SW480 (cell line): ENCODE results near the gene ZDHHC11.

Source experiments
- DNase-seq: peaks from one replicate; pipeline ENCODE4 v3.0.0-alpha.2; 2016; ENCODE audit warnings: low spot score

ZDHHC11 gene

DNA sequence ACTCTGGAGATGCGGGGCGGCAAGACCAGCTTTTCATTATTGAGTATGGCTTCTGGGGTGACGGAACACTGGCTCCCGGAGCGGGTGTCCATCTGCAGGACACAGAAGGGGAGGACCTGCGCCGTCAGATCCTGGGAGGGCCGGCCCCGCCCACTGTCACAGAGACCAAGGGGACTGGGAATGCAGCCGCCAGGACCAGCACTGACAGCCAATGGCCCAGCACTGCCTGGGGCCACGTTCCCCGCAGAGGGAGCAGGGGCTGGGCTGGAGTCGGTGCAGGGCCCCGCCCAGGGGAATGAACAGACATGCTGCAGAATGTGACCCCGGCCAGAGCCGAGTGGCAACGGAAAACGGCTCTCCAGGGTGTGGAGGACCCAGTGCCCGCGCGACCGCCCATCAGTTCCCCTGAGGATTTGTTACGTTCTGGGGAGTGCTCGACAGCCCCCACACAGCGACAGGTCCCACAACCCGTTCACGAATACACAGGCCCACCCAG, at the start of gene ZDHHC11:
TSS of gene ZDHHC11 (minus strand) at position 476 of the 496 bp plus-strand sequence. CDS start at position 92, 384 bp downstream.
- DNase-seq = no peak

DNA sequence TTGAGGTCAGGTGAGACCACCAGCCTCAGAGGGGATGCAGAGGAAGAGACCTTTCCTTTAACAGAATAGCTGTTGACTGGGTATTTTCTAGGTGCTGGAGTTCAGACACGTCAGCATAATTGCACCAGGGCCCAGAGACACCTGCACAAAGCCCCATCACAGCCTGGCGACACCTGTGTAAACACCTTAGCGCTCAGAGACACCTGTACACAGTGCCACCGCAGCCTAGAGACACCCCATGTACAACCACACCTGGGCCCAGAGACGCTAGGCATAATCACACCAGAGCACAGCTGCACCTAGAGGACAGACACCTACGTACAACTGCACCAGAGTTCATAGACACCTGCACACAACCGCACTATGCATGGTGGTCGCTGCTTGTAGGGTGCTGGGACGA, 42.9 kb upstream of the ZDHHC11 start:
- peak; percentile 18 for DNase-seq

- DNase-seq = no peak
These were observed 42.3 kb upstream of the ZDHHC11 start for GRCh38 chr5:893137-893506.

DNA sequence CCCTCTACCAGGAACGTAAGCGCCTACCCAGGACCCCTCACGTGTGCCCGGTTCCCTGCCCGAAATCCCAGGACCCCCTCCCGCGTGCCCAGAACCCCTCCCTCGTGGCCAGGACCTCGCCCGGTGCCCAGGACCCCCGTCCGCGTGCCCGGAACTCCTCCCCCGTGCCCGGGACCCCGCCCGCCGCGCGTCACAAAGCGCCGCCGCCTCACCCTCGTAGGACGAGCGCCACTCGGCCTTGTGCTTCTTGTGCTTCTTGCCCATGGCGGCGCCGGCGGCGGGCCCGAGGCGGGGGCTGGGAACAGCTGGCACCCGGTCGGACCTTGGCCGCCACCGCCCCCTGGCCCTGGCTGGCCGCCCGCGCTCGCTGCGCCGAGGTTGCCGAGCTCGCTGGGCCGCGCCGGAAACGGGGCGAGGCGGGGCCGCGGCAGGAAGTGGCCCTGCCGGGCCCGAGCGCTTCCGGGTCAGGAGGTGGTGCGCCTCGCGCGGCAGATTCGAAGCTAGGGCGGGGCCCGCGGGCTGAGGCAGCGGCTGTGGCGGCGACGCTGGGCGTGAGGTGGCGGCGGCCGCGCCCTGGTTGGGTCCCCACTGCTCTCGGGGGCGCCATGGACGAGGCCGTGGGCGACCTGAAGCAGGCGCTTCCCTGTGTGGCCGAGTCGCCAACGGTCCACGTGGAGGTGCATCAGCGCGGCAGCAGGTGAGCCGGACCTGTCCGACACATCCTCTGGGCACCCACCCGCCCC, 41.8 kb upstream of the ZDHHC11 start, which contains the start of the genes BRD9 and TRIP13:
TSS of gene BRD9 (minus strand) at position 408 of the 743 bp plus-strand sequence. CDS start at position 264, 144 bp downstream.
TSS of gene TRIP13 (plus strand) at position 491 of the 743 bp plus-strand sequence. CDS start at position 606, 115 bp downstream.
- DNase-seq = peak; percentile 88

DNA sequence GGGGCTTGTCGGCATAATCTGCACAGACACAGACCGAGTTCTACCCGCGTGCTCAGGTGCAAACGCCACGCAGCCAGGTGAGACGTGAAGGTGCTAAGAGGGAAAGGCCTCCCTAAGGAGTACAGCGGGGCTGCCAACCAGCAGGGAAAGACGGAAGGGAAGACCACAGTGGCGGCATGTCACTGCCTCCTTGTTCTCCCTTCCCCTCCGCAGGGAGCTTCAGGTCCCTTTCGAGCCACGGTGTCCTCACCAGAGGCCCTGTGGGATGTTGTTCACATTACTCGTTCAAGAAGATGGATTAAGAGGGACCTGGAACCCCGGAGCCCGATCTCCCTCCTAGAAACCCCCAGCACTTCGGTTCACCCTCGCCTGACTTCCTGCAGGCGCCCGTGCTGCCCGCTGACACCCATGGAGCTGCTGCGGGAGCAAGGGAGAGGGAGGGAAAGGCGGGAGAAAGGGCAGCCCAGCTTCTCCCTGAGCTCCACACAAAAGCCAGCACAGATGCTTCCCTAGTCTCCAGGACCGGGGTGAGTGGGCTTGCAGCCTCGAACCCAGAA, 41.1 kb upstream of the ZDHHC11 start:
- DNase-seq = peak; percentile 33

DNA sequence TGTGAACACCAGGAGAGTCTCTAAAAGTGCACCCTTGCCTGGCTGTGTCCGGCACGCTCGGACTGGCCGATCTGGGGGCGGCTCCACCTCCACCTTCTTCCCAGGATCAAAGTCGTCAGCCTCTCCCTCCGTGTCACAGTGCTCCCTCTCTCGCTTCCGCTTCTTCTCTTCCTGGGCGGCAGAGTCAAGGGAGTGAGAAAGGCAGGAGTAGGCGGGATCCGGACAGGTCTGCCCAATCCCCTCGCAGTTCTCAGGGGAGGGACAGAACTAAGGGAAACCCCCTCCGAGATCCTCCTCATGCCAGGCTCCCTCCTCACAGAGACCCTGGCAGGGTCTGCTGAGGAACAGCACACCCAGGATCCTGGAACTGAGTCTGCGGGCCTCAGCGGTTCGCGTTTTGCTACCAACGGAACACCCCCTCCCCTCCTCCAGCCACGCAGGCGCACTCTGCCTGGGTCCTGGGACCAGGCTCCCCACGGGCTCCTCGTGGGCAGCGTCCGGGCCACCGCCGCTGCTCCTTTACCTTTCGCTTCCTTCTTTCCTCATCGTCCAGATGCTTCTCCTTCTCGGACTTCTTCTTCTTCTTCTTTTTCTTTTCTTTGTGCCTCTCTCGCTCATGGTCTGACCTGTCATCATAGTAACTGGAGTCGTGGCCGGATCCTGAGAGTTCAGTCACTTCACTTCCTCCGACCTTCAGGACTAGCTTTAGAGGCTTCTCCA, 40.5 kb upstream of the ZDHHC11 start:
- DNase-seq = peak; percentile 86

- no peak for DNase-seq
These were observed 38.4 kb upstream of the ZDHHC11 start for GRCh38 chr5:889075-889710.

GRCh38 chr5:888638-889035, 37.9 kb upstream of the ZDHHC11 start:
- DNase-seq = no peak

- DNase-seq = no peak
These were observed 37.3 kb upstream of the ZDHHC11 start for GRCh38 chr5:887947-888637.

- no peak for DNase-seq
These were observed 36.0 kb upstream of the ZDHHC11 start for GRCh38 chr5:886716-887325.

DNA sequence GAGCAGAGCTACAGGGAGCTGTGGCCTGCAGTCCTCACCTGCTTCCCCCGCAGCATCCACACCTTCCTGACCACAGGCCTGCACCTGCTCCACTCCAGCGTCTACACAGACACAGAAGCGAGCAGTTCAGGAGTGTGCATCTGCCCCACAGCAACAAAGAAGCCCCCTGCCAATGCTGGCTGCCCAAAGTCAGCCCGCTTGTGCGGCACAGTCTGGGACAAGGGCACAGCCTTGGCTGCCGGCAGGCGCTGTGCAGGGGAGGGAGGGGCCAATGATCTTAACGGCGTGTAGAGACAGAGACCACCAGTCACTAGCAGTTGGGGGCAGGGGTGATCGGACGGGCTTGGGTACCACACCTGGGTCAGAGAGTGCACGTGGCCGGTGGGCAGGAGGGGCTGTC, 35.2 kb upstream of the ZDHHC11 start:
- no peak for DNase-seq

- no peak for DNase-seq
These were observed 34.7 kb upstream of the ZDHHC11 start for GRCh38 chr5:885529-885928.

DNA sequence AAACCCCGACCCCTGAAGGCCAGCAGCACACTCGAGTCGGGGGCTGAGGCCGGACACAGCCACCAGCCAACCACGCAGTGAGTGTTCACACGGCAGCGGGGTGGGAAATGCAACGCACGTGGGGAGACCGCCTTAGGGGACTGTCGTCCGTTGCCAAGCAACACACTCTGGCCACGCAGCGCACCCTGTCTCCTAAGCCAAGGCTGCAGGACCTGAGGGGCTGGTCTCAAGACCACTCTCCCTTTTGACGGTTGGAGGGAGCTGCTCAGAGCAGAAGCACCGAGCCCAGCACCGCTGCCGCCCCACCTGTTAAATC, 34.3 kb upstream of the ZDHHC11 start:
- DNase-seq = no peak

DNA sequence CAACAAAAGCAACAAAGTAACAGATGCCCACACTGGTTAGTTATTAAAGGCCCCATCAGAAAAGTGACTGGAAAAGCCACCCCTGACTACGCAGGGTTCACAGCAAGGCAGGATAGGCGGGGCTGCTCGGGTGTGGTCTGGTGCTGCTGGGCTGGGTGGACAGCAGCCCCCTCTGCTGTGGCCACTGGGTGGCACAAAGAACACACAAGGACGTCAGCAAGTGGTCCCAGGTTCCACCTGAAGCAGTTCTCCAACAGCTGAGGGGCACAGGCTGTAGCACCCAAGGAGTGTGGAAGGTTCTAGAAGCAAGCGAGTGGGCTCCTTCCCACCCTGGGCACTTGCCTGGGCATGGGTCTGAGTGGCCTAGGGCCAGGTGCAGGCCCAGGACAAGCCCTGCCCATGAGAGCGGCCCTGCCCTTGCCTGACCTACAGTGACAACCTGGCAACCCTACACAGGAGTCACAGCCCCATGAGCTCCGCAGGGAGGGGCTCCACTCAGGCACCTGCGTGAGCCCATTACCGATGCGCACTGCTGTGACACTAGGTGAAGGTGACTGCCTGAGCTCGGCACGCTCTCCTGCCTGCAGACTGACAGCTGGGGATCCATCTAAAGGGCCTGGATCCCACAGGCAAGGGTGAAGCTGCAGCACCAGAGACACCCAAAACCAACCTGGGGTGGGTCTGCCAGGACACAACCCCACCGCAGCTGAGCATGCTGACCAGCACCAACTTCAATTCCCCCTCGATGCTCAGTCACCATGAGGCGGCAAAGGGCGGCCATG, 33.8 kb upstream of the ZDHHC11 start:
- no peak for DNase-seq

- DNase-seq = no peak
These were observed 32.8 kb upstream of the ZDHHC11 start for GRCh38 chr5:883475-884181.

- no peak for DNase-seq
These were observed 31.7 kb upstream of the ZDHHC11 start for GRCh38 chr5:882253-883183.

GRCh38 chr5:881551-881935, 30.8 kb upstream of the ZDHHC11 start:
- DNase-seq = no peak

- no peak for DNase-seq
These were observed 30.2 kb upstream of the ZDHHC11 start for GRCh38 chr5:880816-881550.
